Stromal cell of bone marrow (primary cell): ENCODE measurements around the gene CDC42BPB.

Experiments used
- DNase-seq: peaks from one replicate; pipeline ENCODE4 v3.0.0-alpha.2; 2012; ENCODE audit warnings: low read depth

CDC42BPB gene

GRCh38 chr14:103073876-103074728 is 16.8 kb upstream of the CDC42BPB start:
- DNase-seq = no peak

GRCh38 chr14:103073367-103073875 is 16.1 kb upstream of the CDC42BPB start:
- DNase-seq = no peak

DNA sequence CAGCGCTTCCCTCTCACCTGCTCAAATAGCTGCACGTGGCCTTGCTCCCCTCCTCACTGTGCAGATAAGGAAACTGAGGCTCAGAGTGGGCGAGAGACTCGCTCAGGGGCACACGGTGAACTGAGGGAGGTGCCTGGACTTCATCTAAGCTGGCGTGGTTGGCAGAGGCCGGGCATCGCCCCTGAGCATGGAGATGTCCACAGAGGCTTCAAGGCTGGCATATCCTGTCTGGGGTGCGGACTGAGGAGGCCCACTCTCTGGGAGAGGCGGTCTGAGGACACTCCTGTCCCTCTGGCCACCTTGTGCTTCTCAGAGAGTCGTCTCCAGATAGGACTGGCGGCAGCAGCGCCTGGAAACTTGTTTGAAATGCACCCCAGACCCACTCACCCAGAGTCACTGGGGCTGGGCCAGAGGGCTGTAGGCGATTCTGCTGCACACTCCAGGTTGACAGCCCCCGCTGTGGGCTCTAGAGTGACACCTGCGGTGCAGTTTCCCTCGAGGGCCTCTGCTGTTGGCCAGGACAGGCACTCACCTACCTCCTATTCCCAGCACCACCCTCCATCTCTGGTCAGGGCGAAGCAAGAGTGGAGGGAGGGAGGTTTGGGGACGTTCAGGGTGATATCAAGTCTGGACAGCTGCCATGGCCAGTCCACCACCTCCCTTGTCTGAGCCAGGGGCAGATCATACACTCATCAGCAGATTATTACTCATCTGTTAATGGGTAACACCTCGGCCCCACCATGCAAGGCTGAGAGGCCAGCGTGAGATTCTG is 15.4 kb upstream of the CDC42BPB start:
- no peak for DNase-seq

DNA sequence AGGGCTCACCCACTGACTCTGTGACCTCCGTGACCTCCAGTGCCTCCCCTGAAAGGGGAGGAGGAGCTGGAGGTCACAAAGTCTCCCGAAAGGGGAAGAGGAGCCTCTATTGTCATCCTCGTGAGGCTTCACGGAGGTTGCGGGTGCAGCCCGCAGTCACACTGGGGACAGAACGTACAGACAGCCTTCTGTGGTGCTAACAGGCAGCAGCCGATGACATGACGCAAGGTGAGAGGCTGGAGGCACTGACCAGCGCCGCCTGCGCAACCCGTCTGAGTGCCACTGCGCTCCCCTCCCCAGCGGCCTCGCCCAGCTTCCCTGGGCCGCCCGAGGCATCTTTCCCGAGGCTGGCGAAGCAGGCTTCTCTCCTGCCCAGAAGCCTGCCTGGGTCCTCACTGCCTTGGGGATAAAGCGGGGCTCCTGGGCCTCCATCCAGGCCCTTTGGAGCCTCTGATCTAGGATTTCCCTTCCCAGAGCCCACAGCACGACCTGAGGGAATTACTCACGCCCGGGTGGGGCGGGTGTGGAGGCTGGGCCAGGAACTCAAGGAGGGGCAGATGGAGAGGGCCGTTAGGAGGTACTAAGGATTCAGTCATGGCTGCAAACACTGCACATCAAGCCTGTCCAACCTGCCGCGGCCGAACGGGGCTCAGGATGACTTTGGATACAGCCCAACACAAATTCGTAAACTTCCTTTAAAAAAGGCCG is 14.3 kb upstream of the CDC42BPB start:
- DNase-seq = no peak

DNA sequence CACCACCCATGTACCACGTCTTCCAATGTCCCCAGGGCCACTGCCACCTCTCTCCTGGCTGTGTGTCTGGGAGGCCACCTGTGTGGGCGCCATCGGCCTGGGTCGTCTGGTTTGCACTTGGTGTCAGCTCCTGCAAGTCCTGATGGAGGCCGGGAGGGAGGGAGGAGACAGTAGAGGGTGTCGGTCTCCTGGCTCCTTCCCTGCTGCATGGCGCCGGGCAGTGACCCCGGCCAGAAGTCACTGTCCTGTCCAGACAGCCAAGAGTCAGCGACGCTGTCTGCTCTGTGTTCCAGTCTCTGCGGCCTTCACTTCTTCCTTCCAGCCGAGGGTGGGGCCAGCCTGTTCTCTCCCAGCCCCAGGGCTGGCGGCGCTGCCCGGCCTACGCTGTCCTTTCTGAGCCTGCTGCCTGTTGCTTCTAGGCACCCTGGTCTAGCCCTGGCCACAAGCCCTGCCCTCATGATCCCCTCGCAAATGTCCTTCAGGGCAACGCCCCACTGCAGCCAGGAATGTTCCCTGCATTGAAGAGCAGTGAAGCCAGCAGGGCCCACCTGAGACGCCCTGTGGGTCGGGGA is 13.7 kb upstream of the CDC42BPB start:
- no peak for DNase-seq

DNA sequence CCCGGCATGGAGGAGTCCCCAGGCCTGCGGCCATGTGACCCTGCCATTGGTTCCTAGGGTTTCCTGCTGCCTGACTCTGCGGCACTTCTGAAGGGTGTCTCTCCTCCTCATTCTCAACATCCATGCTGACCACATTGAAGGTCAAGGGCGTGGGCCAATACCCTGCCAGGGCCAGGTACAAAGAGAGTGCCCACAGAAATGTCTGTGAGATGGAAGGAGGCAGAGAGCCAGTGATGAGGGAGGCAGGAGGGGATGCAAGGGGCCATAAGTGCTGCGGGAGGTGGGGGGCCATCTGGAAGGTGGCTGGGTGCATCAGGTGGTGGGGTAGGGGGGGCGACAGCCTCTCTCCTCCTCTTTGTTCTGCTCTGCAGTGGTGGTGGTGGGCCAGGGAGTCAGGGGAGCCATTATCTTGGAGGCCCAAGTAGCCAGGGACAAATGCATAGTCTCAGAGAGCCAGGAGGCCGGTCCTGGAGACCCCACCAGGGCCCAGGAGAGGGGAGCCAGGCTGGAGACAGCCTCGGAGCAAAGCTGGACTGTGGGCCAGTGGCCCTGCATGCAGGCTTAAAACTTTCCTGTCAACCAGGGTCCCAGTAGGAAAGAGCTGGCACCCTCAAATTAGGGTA is 13.0 kb upstream of the CDC42BPB start:
- no peak for DNase-seq

GRCh38 chr14:103068351-103069073 is 11.2 kb upstream of the CDC42BPB start:
- no peak for DNase-seq

DNA sequence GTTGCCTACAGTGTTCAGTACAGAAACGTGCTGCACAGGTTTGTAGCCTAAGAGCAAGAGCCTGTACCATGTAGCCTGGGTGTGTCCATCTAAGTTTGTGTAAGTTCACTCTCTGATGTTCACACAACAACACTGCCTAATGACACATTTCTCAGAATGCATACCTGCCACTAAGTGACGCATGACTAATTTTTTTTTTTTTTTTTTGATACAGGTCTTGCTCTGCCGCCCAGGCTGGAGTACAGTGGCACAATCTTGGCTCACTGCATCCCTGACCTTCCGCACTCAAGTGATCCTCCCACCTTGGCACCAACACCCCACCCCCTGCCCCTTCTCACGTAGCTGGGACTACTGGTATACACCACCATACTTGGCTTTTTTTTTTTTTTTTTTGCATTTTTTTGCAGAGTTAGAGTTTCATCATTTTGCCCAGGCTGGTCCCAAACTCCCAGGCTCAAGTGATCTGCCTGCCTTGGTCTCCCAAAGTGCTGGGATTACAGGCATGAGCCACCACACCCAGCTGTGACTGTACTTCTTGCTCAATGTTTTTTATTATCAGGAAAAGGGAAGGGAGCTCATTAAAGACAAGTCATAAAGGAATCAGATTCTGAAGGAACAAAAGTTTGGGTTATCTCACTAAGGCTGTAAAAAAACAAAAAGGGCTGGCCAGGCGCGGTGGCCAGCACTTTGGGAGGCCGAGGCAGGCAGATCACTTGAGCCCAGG is 10.0 kb upstream of the CDC42BPB start:
- DNase-seq = peak; percentile 81

GRCh38 chr14:103066399-103066798 is 9.1 kb upstream of the CDC42BPB start:
- DNase-seq = no peak

- no peak for DNase-seq
Measured at GRCh38 chr14:103065861-103066260, 8.5 kb upstream of the CDC42BPB start.

DNA sequence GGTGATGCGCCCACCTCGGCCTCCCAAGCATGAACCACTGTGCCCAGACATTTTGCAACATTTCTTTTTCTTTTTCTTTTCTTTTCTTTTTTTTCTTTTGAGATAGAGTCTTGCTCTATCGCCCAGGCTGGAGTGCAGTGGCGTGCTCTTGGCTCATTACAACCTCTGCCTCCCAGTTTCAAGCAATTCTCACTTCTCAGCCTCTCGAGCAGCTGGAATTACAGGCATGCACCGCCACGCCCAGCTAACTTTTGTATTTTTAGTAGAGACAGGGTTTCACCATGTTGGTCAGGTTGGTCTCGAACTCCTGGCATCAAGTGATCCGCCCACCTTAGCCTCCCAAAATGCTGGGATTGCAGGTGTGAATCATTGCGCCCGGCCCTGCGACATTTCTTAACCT is 7.6 kb upstream of the CDC42BPB start:
- no peak for DNase-seq

DNA sequence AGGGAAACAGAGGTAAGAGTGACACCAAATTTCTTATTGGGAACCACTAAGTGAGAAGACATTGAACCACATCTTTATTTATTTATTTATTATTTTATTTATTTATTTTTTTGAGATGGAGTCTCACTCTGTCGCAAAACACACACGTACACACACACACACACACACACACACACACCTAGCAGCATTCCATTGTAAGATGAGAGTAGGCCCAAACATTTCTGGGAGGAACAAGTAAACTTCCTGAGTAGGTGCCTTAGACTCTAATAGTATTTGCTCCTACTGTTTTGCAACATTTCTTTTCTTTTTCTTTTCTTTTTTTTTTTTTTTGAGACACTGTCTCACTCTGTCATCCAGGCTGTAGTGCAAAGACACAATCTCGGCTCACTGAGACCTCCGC is 7.1 kb upstream of the CDC42BPB start:
- no peak for DNase-seq

- no peak for DNase-seq
Measured at GRCh38 chr14:103061482-103061976, 4.2 kb upstream of the CDC42BPB start.

GRCh38 chr14:103059556-103059955 is 2.2 kb upstream of the CDC42BPB start:
- DNase-seq = no peak

GRCh38 chr14:103058164-103059055 is 1.1 kb upstream of the CDC42BPB start:
- no peak for DNase-seq

GRCh38 chr14:103057028-103057371 is 349 bp downstream of the CDC42BPB start:
- no peak for DNase-seq

- DNase-seq = peak; percentile 37
Measured at GRCh38 chr14:103056322-103057027, 874 bp downstream of the CDC42BPB start.

GRCh38 chr14:103055695-103056094 is 1.7 kb downstream of the CDC42BPB start:
- no peak for DNase-seq
